Activated CD4-positive, alpha-beta T cell treated with anti-CD3 and anti-CD28 coated beads, Interleukin-2, amount 50 U/mL, for 4 hours (primary cell): Measurements from ENCODE around the gene NPFF.

ENCODE experiments used
- DNase-seq, 2 experiments: peaks; one replicate each; pipeline ENCODE4 v3.0.0-alpha.2; 2020

Gene NPFF

GRCh38 chr12:53513712-53514410 is 6.6 kb upstream of the NPFF start:
- no peak for DNase-seq

- DNase-seq: no peak
Observed at GRCh38 chr12:53510181-53510812, 3.0 kb upstream of the NPFF start.

GRCh38 chr12:53508534-53509170 is 1.4 kb upstream of the NPFF start:
- peak; percentile 80 for DNase-seq

GRCh38 chr12:53507603-53507885 is 260 bp upstream of the NPFF start:
- DNase-seq: no peak

GRCh38 chr12:53506450-53506785 is 866 bp downstream of the NPFF start:
- DNase-seq: no peak

GRCh38 chr12:53505555-53506449 is 1.5 kb downstream of the NPFF start:
- DNase-seq: no peak

- no peak for DNase-seq
Observed at GRCh38 chr12:53505086-53505485, 2.2 kb downstream of the NPFF start.

GRCh38 chr12:53504004-53504920 is 3.0 kb downstream of the NPFF start:
- DNase-seq: no peak

GRCh38 chr12:53502983-53503728 is 4.1 kb downstream of the NPFF start:
- DNase-seq: no peak

- DNase-seq: no peak
Observed at GRCh38 chr12:53502331-53502730, 5.0 kb downstream of the NPFF start.

- DNase-seq: no peak
Observed at GRCh38 chr12:53501615-53502181, 5.6 kb downstream of the NPFF start.

GRCh38 chr12:53500776-53501614 is 6.3 kb downstream of the NPFF start, which contains the start of gene TARBP2:
TARBP2 (plus strand) TSS chr12:53501283; CDS start chr12:53501409, 126 bp downstream.
- peak; percentile 92 for DNase-seq

- no peak for DNase-seq
Observed at GRCh38 chr12:53500142-53500775, 7.0 kb downstream of the NPFF start.

GRCh38 chr12:53499266-53500141 is 7.8 kb downstream of the NPFF start, which contains the start of gene MAP3K12:
MAP3K12 (minus strand) TSS chr12:53499458; CDS start chr12:53487391, 12,067 bp downstream.
- DNase-seq: peak; percentile 21 to 36

GRCh38 chr12:53498235-53498630 is 9.1 kb downstream of the NPFF start:
- no peak for DNase-seq

GRCh38 chr12:53497461-53497860 is 9.8 kb downstream of the NPFF start:
- DNase-seq: no peak

- DNase-seq: no peak
Observed at GRCh38 chr12:53496752-53497032, 10.6 kb downstream of the NPFF start.

- DNase-seq: no peak
Observed at GRCh38 chr12:53495903-53496751, 11.2 kb downstream of the NPFF start.
